ENCODE data around the gene GUSB.
"Not testable (repeated sequence)": the region's sequence is repeated elsewhere in the genome, so short reads cannot be mapped to it uniquely, and the experiment has no call there.

Gene GUSB

GRCh38 chr7:65981965-65982792 is at the start of gene GUSB:
GUSB (minus strand) TSS chr7:65982213; CDS start chr7:65982183, 30 bp downstream.
- DNase-seq (ENCODE audit: low read depth, low spot score): peak; percentile 96
- TF ChIP-seq YY1 (IDR thresholded peaks at IDR 0.05; ENCODE audit: insufficient read depth, insufficient read length): peak; percentile 97
- TF ChIP-seq ZNF274 (IDR thresholded peaks at IDR 0.05; ENCODE audit: low read depth, low read length): no peak

DNA sequence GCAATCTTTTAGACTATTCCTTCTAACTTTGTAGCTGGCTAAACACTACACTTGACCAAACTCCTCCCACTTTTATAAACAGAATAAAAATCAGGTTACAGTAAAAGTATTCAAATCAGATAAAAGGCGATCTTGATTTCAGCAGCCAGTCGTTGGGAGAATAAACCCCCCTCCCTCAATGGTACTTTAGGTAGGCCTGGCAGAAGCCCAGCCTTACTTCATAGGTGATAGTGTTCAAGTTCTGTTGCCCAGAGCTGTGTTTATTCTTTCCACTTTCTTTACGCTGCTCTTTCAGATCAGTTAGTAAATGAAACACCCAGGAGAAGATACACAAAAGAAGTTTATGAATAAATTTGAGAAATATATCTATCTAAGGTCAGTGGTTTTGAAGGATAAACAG is 46.3 kb upstream of the GUSB start:
- H3K4me3 ChIP-seq (ENCODE audit: insufficient read length, low read depth); DNase-seq (ENCODE audit: low read depth, low spot score); H3K9me3 ChIP-seq (ENCODE audit: insufficient read depth, low read length); H3K4me1 ChIP-seq (ENCODE audit: insufficient read depth, insufficient read length); H3K9ac ChIP-seq (ENCODE audit: insufficient read length, low read depth); H3K36me3 ChIP-seq (ENCODE audit: insufficient read depth, insufficient read length, low read length); H3K27me3 ChIP-seq (ENCODE audit: insufficient read depth, insufficient read length): not testable (repeated sequence)

More at GRCh38 chr7:65981965-65982792, at the start of gene GUSB:
- peak within 1 kb of the TSS; percentile 88 for H3K4me3 ChIP-seq (ENCODE audit: insufficient read length, low read depth)
- H3K27me3 ChIP-seq (ENCODE audit: insufficient read depth, insufficient read length): no peaks in the 10 kb centered on the region
- no peaks in the 10 kb centered on the region for H3K9me3 ChIP-seq (ENCODE audit: insufficient read depth, low read length)
- H3K4me1 ChIP-seq (ENCODE audit: insufficient read depth, insufficient read length): peaks cover 11% of the 10 kb centered on the region
- H3K36me3 ChIP-seq (ENCODE audit: insufficient read depth, insufficient read length, low read length): peaks cover 30% of the 10 kb centered on the region
- H3K9ac ChIP-seq (ENCODE audit: insufficient read length, low read depth): peak within 1 kb of the TSS; percentile 98

- Histone ChIP-seq H3K9me3 (ENCODE audit: insufficient read depth, low read length) (no peaks in the 10 kb centered on the region), H3K4me1 (ENCODE audit: insufficient read depth, insufficient read length) (no peaks in the 10 kb centered on the region), H3K36me3 (ENCODE audit: insufficient read depth, insufficient read length, low read length) (no peaks in the 10 kb centered on the region), H3K27me3 (ENCODE audit: insufficient read depth, insufficient read length) (no peaks in the 10 kb centered on the region), H3K4me3 (ENCODE audit: insufficient read length, low read depth) (no peak overlapping the region), H3K9ac (ENCODE audit: insufficient read length, low read depth) (no peak overlapping the region)
- no peak for DNase-seq (ENCODE audit: low read depth, low spot score)
- no peak for TF ChIP-seq ZNF274 (IDR thresholded peaks at IDR 0.05; ENCODE audit: low read depth, low read length)
Observed at GRCh38 chr7:66016131-66016461, 34.1 kb upstream of the GUSB start.

- no peak for TF ChIP-seq SUZ12 (IDR thresholded peaks at IDR 0.05; ENCODE audit: extremely low read depth, insufficient read depth, insufficient read length)
- no peak for TF ChIP-seq ZNF274 (IDR thresholded peaks at IDR 0.05; ENCODE audit: low read depth, low read length)
- TF ChIP-seq YY1 (IDR thresholded peaks at IDR 0.05; ENCODE audit: insufficient read depth, insufficient read length): no peak
- Histone ChIP-seq H3K4me1 (ENCODE audit: insufficient read depth, insufficient read length) (no peaks in the 10 kb centered on the region), H3K4me3 (ENCODE audit: insufficient read length, low read depth) (no peak overlapping the region), H3K36me3 (ENCODE audit: insufficient read depth, insufficient read length, low read length) (no peaks in the 10 kb centered on the region), H3K9ac (ENCODE audit: insufficient read length, low read depth) (no peak overlapping the region), H3K27me3 (ENCODE audit: insufficient read depth, insufficient read length) (no peaks in the 10 kb centered on the region), H3K9me3 (ENCODE audit: insufficient read depth, low read length) (no peaks in the 10 kb centered on the region)
- DNase-seq (ENCODE audit: low read depth, low spot score): no peak
Observed at GRCh38 chr7:66015440-66016130, 33.6 kb upstream of the GUSB start.

GRCh38 chr7:66013938-66014337 is 31.9 kb upstream of the GUSB start:
- no peaks in the 10 kb centered on the region for H3K27me3 ChIP-seq (ENCODE audit: insufficient read depth, insufficient read length)
- no peaks in the 10 kb centered on the region for H3K4me1 ChIP-seq (ENCODE audit: insufficient read depth, insufficient read length)
- no peak overlapping the region for H3K4me3 ChIP-seq (ENCODE audit: insufficient read length, low read depth)
- H3K9ac ChIP-seq (ENCODE audit: insufficient read length, low read depth): no peak overlapping the region
- H3K36me3 ChIP-seq (ENCODE audit: insufficient read depth, insufficient read length, low read length): no peaks in the 10 kb centered on the region
- TF ChIP-seq YY1 (IDR thresholded peaks at IDR 0.05; ENCODE audit: insufficient read depth, insufficient read length) (no peak), SUZ12 (IDR thresholded peaks at IDR 0.05; ENCODE audit: extremely low read depth, insufficient read depth, insufficient read length) (no peak), ZNF274 (IDR thresholded peaks at IDR 0.05; ENCODE audit: low read depth, low read length) (no peak)
- H3K9me3 ChIP-seq (ENCODE audit: insufficient read depth, low read length): no peaks in the 10 kb centered on the region
- DNase-seq (ENCODE audit: low read depth, low spot score): peak; percentile 70

GRCh38 chr7:66007232-66007631 is 25.2 kb upstream of the GUSB start:
- DNase-seq (ENCODE audit: low read depth, low spot score): no peak
- H3K4me1 ChIP-seq (ENCODE audit: insufficient read depth, insufficient read length): no peaks in the 10 kb centered on the region
- TF ChIP-seq SUZ12 (IDR thresholded peaks at IDR 0.05; ENCODE audit: extremely low read depth, insufficient read depth, insufficient read length): no peak
- no peak for TF ChIP-seq ZNF274 (IDR thresholded peaks at IDR 0.05; ENCODE audit: low read depth, low read length)
- TF ChIP-seq YY1 (IDR thresholded peaks at IDR 0.05; ENCODE audit: insufficient read depth, insufficient read length): no peak
- H3K9me3 ChIP-seq (ENCODE audit: insufficient read depth, low read length): no peaks in the 10 kb centered on the region
- no peaks in the 10 kb centered on the region for H3K27me3 ChIP-seq (ENCODE audit: insufficient read depth, insufficient read length)
- no peak overlapping the region for H3K9ac ChIP-seq (ENCODE audit: insufficient read length, low read depth)
- H3K36me3 ChIP-seq (ENCODE audit: insufficient read depth, insufficient read length, low read length): no peaks in the 10 kb centered on the region
- no peak overlapping the region for H3K4me3 ChIP-seq (ENCODE audit: insufficient read length, low read depth)

DNA sequence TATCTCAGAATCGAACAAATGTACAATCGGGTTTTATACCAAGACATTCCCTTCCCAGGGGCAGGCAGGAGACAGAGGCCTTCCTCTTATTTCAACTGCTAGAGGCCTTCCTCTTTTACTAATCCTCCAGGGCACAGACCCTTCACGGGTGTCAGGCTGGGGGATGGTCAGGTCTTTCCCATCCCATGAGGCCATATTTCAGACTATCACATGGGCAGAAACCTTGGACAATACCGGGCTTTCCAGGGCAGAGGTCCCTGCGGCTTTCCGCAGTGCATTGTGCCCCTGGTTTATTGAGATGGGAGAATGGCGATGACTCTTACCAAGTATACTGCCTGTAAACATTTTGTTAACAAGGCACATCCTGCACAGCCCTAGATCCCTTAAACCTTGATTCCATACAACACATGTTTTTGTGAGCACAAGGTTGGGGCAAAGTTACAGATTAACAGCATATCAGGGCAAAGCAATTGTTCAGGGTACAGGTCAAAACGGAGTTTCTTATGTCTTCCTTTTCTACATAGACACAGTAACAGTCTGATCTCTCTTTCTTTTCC is 23.2 kb upstream of the GUSB start:
- H3K4me1 ChIP-seq (ENCODE audit: insufficient read depth, insufficient read length); H3K4me3 ChIP-seq (ENCODE audit: insufficient read length, low read depth); H3K9me3 ChIP-seq (ENCODE audit: insufficient read depth, low read length); H3K36me3 ChIP-seq (ENCODE audit: insufficient read depth, insufficient read length, low read length); H3K9ac ChIP-seq (ENCODE audit: insufficient read length, low read depth); DNase-seq (ENCODE audit: low read depth, low spot score); H3K27me3 ChIP-seq (ENCODE audit: insufficient read depth, insufficient read length): not testable (repeated sequence)

DNA sequence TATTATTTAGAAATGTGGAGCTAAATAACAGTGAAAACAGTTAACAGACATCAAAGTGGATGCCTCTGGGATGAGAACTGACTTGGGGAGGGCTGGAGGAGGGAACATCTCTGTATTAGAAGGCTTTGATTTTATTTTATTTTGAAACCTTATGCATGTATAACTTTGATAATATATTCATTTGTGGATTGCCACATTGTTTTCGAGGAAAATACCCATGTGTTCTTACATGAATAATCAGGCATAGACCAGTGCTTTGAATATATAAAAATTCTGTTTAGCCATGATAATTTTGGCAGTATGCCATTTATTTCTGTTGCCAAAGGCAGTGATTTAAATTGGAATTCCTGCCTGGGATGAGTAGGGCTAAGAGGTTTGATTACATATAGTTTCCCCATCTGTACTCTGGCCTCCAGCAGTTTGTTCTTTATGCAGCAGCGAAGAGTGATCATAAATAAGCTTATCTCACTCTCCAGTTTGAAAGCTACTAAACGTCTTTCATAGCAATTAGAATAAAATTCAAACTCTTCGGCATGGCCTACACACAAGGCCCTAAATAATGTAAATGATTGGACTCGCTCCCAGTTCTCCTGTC is 18.9 kb upstream of the GUSB start:
- H3K9me3 ChIP-seq (ENCODE audit: insufficient read depth, low read length); H3K4me1 ChIP-seq (ENCODE audit: insufficient read depth, insufficient read length); H3K9ac ChIP-seq (ENCODE audit: insufficient read length, low read depth); H3K27me3 ChIP-seq (ENCODE audit: insufficient read depth, insufficient read length); DNase-seq (ENCODE audit: low read depth, low spot score); H3K36me3 ChIP-seq (ENCODE audit: insufficient read depth, insufficient read length, low read length); H3K4me3 ChIP-seq (ENCODE audit: insufficient read length, low read depth): not testable (repeated sequence)

DNA sequence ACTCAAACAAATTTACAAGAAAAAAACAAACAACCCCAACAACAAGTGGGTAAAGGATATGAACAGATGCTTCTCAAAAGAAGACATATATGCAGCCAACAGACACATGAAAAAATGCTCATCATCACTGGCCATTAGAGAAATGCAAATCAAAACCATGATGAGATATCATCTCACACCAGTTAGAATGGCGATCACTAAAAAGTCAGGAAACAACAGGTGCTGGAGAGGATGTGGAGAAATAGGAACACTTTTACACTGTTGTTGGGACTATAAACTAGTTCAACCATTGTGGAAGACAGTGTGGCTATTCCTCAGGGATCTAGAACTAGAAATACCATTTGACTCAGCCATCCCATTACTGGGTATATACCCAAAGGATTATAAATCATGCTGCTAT is 13.0 kb upstream of the GUSB start:
- not testable (repeated sequence) for H3K4me3 ChIP-seq (ENCODE audit: insufficient read length, low read depth); H3K27me3 ChIP-seq (ENCODE audit: insufficient read depth, insufficient read length); H3K4me1 ChIP-seq (ENCODE audit: insufficient read depth, insufficient read length); H3K9me3 ChIP-seq (ENCODE audit: insufficient read depth, low read length); H3K9ac ChIP-seq (ENCODE audit: insufficient read length, low read depth); DNase-seq (ENCODE audit: low read depth, low spot score); H3K36me3 ChIP-seq (ENCODE audit: insufficient read depth, insufficient read length, low read length)
